DMS53 (cell line): ENCODE data around the gene SLX9.
"Not testable (repeated sequence)": the region's sequence is repeated elsewhere in the genome, so short reads cannot be mapped to it uniquely, and the experiment has no call there.

ENCODE experiments used
- DNase-seq: peaks from one replicate; lab custom pipeline; 2025; lab: John Stamatoyannopoulos, UW

The SLX9 gene

DNA sequence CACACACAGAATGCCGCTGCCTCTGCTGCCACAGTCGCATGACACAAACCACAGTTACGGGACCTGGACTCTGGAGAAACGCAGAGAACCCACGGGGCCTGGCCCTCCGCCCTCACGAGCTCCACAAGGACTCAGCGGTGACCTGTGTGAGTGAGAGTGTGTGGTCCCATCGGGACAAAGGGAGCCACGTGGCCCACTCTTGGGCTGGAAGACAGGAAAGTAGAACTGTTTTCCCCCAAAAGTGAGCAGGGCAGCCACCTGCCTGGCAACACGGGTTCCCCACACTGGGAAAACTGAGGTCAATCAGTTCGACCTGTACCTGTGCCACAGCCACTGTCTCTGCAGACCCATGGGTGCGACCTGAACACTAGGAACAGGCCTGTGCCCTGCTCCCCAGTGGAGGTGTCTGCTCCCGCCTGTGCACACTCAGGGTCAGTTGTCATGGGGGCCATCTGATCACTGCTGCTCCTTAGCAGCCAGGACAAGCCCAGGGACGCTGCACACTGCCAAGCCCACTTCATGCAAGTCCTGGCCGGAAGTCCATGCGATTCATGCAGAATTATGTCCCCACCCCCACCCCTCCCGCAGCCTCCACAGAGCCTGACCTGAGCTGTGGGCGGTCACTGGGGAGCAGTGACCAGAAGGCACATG is 80.2 kb downstream of the SLX9 start:
- no peak for DNase-seq

DNA sequence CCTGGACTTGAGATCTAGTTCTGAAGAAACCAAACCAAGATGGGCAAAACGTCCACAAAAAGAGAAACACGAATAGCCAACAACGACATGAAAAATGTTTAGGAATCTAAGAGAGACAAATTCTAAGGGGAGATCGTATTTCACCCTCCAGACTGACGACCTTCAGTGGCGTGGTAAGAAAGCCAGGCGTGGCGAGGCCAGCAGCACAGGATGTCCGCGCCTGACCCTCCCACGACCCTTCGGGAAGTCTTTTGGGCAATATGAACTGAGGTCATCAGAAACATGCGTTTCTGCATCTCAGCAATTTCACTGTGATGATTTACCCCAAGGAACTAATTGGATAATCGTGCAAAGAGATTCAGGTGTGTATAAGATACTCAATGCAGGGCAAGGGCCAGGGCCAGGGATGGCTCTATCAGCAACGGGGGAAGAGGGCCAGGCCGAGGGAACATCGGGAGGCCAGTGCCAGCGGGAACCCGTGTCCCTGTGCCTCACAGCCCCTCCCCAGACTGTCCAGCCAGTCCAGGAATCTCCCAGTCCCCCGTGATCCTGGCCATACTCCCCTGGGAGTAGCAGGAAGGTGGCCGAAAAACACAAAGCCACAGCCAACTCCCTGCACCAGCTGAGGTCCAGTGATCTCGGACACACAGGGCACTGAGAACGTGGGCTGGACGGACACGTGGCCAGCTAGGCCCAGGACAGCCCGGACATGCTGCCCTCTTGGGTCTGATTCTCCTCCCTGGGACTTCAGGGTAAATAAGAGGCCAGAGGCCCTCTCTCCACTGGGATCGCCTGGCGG is 81.0 kb downstream of the SLX9 start:
- no peak for DNase-seq

DNA sequence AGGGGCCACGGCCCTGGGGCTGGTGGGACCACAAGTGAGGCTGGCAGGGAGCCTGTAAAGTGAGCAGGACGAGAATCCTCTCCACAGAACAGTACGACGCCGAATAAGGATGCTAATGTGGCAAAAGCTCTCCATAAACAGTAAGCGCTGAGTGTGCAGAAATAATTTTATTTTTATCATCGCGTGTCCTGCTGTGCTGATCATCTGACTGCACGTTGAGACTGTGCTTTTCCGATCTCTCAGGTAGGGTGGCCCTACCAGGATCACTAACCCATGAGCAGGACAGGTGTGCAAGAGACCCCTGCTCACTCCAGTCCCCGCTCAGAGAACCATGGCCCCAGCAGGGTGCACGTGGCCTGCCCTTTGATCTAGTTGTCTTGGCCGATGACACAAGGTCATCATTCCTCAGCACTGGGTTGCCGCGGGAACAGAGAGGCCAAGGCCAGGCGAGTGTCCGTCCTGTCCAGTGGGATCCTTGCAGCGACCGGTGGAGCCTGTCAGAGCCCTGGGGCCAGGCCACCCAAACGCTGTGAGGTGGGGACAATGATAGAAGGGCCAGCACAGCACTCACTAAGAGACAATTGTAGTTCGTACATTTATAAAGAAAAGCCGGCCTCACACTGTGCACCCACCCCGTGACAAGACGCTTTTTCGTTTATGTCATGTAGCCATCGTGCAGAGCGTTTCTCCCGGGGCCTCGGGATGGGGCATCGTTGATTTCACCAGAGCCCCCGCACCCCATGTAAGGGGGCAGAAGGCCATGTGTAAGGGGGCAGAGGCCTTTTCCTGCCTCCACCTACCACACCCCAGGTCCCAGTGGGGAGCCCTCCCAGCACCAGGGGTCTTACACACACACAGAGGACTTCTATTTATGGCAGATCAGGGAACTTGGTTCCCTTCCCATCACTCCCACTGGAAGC is 81.9 kb downstream of the SLX9 start:
- DNase-seq: no peak

DNA sequence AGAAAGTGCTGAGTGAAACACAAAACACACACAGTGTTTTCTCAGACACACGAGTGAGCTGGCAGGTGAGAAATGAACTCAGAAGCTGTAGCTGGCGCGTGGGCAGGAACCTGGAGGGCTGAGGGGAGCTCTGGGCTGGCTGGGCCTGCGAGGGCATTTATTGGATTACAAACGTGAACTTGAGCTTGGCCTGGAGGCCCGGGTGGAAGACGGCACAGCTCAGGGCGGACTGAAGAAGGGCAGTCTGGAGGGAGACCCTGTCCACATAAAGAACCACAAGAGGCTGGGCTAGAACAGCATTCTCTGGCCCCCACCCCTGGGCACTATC is 82.5 kb downstream of the SLX9 start:
- DNase-seq: no peak

DNA sequence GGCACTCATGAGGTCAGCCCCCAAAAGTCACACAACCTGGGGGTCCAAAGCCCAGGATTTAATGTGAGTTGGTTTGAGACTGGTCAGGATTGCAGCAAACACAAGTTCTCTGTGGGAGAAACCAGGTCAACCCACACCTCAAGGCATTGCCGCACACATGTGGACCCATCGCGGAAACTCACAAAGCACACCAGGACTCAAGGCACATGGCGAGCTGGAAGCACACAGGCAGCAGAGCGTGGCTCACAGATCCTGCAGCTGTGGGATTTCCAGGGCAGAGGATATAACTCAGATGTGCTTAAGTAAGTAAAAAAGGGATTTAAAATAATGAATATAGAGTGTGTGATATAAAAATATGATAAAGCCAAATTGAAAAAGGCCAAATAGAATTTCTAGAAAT is 82.9 kb downstream of the SLX9 start:
- DNase-seq: no peak

DNA sequence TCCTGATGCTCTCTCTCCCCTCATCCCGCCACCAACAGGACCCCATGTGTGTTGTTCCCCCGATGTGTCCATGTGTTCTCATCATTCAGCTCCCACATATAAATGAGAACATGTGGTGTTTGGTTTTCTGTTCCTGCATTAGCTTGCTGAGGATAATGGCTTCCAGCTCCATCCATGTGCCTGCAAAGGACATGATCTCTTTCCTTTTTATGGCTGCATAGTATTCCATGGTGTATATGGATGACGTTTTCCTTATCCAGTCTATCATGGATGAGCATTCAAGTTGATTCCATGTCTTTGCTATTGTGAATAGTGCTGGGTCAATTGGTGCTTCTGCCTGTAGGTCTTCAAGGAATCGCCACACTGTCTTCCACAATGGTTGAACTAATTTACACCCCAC is 84.7 kb downstream of the SLX9 start:
- not testable (repeated sequence) for DNase-seq

DNA sequence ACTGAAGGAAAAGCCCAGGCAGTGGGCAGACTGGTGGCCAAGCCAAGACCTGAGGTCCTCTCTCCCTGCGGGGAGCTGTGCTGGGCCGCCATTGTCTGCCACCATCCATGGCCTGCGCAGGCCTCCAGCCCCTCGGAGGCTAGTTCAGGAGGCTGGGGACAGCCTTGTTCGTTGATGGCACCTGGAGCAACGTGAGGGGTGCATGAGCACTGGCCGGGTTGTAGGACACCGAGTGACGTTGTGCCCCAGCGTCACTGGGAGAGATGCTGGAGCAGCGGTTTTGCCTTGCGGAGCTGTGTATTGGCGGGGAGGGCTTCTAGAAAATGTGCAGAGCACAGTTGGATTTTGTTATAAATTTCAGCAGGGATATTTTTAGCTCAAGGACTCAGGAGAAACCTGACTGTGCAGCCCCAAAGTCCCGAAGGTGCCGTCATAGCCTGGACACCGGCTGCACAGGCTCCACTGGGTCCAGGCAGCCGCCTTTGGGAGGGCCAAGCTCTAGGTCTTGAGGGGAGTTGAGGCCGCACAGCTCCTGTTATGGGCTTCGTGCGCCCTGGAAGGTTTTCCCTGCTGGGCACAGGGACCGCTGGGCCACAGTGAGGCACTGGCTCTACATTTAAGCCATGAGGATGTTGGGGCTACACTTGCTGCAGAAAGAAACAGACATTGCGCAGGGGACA is 86.4 kb downstream of the SLX9 start:
- no peak for DNase-seq
